ENCODE measurements around the gene BPIFB3. TPM values are rescaled to one million over a fixed set of nuclear protein-coding genes. Genes with fewer than 3 reads are reported as not detected.

The BPIFB3 gene
- total RNA-seq, result not detected

GRCh38 chr20:33053291-33054106, at the start of gene BPIFB3:
Gene BPIFB3, plus strand, starts transcription at chr20:33053903. Its CDS starts 1,533 bp downstream, at chr20:33055436.

GRCh38 chr20:33004141-33004751, 49.5 kb upstream of the BPIFB3 start, which contains the start of gene SUN5:
Gene SUN5, minus strand, starts transcription at chr20:33004433. Its CDS starts 93 bp downstream, at chr20:33004340.

GRCh38 chr20:33007376-33008335, 46.0 kb upstream of the BPIFB3 start, which contains the start of gene BPIFB2:
Gene BPIFB2, plus strand, starts transcription at chr20:33007704. Its CDS starts 871 bp downstream, at chr20:33008575.

GRCh38 chr20:33031531-33031930, 22.2 kb upstream of the BPIFB3 start, which contains the start of gene BPIFB6:
Gene BPIFB6, plus strand, starts transcription at chr20:33031648. Its CDS starts 0 bp downstream, at chr20:33031648.

GRCh38 chr20:33079259-33079658, 25.6 kb downstream of the BPIFB3 start, which contains the start of gene BPIFB4:
Gene BPIFB4, plus strand, starts transcription at chr20:33079643. Its CDS starts 1,884 bp downstream, at chr20:33081527.

Other genes with a start within 250 kb of the BPIFB3 start
- gene MAPRE1, start 233.9 kb upstream of the BPIFB3 start, total RNA-seq, result 69.2 TPM
- not detected for gene EFCAB8, start 195.0 kb upstream of the BPIFB3 start, total RNA-seq
- gene SUN5, start 49.5 kb upstream of the BPIFB3 start, total RNA-seq, result not detected
- not detected for gene BPIFB2, start 46.2 kb upstream of the BPIFB3 start, total RNA-seq
- not detected for gene BPIFB6, start 22.3 kb upstream of the BPIFB3 start, total RNA-seq
- gene BPIFB4, start 25.7 kb downstream of the BPIFB3 start, total RNA-seq, result not detected
- gene BPIFA2, start 114.3 kb downstream of the BPIFB3 start, total RNA-seq, result not detected
- not detected for gene BPIFA3, start 163.4 kb downstream of the BPIFB3 start, total RNA-seq
- not detected for gene BPIFA1, start 182.1 kb downstream of the BPIFB3 start, total RNA-seq
- not detected for gene BPIFB1, start 229.3 kb downstream of the BPIFB3 start, total RNA-seq

Data from metanephros (tissue), 1 donor.